Activated naive CD8-positive, alpha-beta T cell (primary cell): Measurements from ENCODE around the gene ROBO2.

Experiments
- H3K27ac Mint-ChIP-seq: one replicate; pipeline ENCODE4 v1.8.0; 2021; ENCODE audit warnings: mixed read lengths
- H3K27me3 Mint-ChIP-seq: one replicate; pipeline ENCODE4 v1.8.0; 2021; ENCODE audit warnings: mixed read lengths
- H3K36me3 Mint-ChIP-seq: one replicate; pipeline ENCODE4 v1.8.0; 2021; ENCODE audit warnings: mixed read lengths
- H3K4me1 Mint-ChIP-seq: one replicate; pipeline ENCODE4 v1.8.0; 2021; ENCODE audit warnings: low read depth, mixed read lengths
- H3K4me3 Mint-ChIP-seq: one replicate; pipeline ENCODE4 v1.8.0; 2021; ENCODE audit warnings: mild to moderate bottlenecking, mixed read lengths
- H3K9me3 Mint-ChIP-seq: one replicate; pipeline ENCODE4 v1.8.0; 2021; ENCODE audit warnings: low read depth, mixed read lengths

The ROBO2 gene

DNA sequence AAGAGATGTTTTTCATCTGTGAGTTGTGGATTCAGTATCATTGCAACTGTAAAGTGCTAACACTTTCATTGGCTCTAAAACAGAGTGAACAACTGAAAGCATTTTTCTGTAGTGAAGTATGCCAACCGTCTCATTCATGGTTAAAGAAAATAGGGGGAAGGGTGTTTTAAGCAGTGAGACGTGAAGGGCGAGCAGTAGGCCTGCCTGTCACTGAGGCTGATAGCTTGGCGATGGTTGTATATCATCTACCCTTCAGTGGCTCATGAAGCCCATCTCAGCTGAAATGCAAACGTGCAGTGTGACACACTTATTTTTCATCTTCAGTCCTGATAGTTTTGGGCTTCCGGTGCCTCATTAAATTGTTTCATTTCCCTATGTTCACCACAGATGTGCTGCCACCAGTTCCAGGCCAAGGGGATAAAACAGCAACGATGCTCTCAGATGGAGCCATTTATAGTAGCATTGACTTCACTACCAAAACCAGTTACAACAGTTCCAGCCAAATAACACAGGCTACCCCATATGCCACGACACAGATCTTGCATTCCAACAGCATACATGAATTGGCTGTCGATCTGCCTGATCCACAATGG lies 562.0 kb downstream of the ROBO2 start:
- H3K27me3 Mint-ChIP-seq, result no peaks in the 10 kb centered on the region
- H3K4me1 Mint-ChIP-seq, result no peaks in the 10 kb centered on the region
- peaks cover 11% of the 10 kb centered on the region for H3K9me3 Mint-ChIP-seq
- H3K36me3 Mint-ChIP-seq, result no peaks in the 10 kb centered on the region
- no peak overlapping the region for H3K27ac Mint-ChIP-seq
- no peak overlapping the region for H3K4me3 Mint-ChIP-seq

DNA sequence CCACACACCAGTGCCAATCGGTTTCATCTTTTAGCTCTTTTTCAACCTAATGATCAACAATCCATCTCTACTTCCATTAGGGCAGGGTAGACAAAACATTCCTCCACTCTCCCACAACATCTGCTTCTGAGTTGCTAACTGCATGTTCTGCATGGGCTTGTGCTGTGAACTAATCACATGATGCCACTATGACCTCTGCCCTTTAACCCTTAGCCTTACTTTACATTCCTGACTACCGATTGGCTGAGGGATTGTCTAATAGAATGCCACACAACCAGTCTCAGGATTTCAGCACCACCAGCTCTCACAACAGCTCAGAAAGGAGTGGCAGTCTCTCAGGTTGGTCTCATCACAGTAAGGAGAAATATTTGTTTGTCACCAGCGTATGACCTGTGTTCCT lies 562.8 kb downstream of the ROBO2 start:
- no peak overlapping the region for H3K27ac Mint-ChIP-seq
- H3K4me3 Mint-ChIP-seq, result no peak overlapping the region
- H3K27me3 Mint-ChIP-seq, result no peaks in the 10 kb centered on the region
- H3K4me1 Mint-ChIP-seq, result no peaks in the 10 kb centered on the region
- H3K36me3 Mint-ChIP-seq, result no peaks in the 10 kb centered on the region
- H3K9me3 Mint-ChIP-seq, result peaks cover 12% of the 10 kb centered on the region

DNA sequence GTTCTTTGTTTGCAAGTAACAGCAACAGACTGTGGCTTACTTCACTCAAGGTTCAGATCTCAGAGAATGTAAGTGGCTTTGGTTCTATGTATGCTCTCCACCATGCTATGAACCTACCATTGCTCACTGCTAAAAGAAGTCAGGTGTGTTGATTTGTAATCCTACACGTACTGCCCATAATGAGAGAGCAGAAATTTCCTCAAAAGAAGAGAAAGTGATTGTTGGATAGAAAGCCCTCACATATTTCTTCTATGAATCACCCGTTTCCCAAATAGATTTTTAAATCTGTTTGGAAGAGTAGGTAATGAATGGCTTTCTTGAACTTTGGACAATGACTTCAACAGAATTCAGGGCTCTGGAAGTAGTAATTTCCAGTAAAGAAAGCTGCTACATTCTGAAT lies 565.4 kb downstream of the ROBO2 start:
- H3K4me3 Mint-ChIP-seq, result no peak overlapping the region
- no peaks in the 10 kb centered on the region for H3K27me3 Mint-ChIP-seq
- no peak overlapping the region for H3K27ac Mint-ChIP-seq
- peaks cover 15% of the 10 kb centered on the region for H3K9me3 Mint-ChIP-seq
- no peaks in the 10 kb centered on the region for H3K36me3 Mint-ChIP-seq
- no peaks in the 10 kb centered on the region for H3K4me1 Mint-ChIP-seq

DNA sequence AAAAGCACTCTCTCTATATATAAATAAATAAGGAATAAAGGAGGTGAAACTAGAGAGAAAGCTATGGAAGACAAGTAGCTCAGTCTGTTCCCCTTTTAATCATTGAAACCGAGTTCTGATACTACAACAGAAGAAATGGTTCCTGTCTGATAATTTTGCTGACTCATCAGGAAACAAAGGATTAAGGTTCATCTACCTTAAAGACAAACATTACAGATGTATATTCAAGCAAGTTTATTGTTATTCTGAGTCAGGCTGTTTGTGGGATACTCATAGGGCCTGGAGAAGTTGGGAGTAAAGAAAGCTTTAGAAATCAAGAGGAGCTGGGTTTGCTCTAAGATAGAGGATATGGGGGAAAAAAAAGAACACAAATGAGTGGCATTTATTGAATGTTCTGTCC lies 566.0 kb downstream of the ROBO2 start:
- Mint-ChIP-seq H3K27me3 (no peaks in the 10 kb centered on the region), H3K9me3 (peaks cover 15% of the 10 kb centered on the region), H3K27ac (no peak overlapping the region), H3K4me3 (no peak overlapping the region), H3K4me1 (no peaks in the 10 kb centered on the region), H3K36me3 (no peaks in the 10 kb centered on the region)

DNA sequence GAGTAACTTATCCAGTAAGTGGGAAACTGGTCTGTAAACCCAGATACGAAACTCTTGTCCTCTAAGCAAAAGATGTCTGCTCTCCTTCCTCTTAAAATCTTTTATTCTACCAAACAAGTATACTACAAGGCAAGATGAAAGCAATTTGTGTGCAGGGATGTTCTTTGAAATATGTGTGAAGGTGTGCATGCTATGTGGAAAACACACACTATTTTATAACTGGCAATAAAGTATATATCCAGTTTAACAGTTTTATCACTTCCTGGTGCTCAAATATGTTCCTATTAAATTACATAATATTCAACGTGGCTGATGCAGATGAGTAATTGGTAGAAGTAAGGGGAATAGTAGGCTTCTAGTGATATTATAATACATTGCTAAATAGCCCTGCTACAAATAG lies 566.5 kb downstream of the ROBO2 start:
- Mint-ChIP-seq H3K4me3 (no peak overlapping the region), H3K36me3 (no peaks in the 10 kb centered on the region), H3K27me3 (no peaks in the 10 kb centered on the region), H3K9me3 (peaks cover 15% of the 10 kb centered on the region), H3K4me1 (no peaks in the 10 kb centered on the region), H3K27ac (no peak overlapping the region)

DNA sequence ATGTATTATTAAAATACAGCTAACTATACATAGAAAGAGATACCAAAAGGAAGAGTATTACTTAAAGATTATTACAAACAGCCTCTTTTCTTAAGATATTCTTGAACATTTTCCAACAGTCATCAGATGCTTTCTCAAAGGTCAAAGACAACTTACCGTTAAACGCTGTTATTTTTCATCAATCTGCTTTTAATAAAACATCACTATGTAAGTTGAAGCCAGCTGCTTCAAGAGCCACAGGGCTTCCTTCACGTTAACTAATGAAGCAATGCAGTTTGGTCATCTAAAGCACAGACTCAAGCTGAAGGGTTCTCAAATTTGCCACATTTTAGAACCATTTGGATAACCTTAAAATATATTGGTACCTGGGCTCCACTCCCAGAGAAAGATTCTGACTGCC lies 578.8 kb downstream of the ROBO2 start:
- H3K27me3 Mint-ChIP-seq, result no peaks in the 10 kb centered on the region

DNA sequence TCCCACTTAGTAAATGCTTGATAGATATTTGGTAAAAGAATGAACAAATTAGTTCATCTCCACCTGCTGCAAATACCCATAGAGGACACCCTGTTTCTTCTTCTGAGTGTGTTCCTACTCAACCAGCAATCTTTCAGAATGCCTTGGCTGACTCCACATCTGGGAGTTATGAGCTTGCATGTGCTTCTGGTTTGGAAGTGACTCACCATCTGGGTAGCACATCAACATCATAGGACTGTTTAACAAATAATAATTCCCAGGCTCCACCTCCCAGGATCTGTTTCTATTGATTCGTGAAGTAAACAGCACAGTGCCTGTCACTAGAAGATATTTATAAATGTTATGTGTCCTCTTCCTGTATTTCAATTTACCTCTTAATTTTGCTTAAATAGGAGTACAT lies 580.1 kb downstream of the ROBO2 start:
- Mint-ChIP-seq H3K4me1 (no peaks in the 10 kb centered on the region), H3K4me3 (no peak overlapping the region)

More for the DNA sequence above, 578.8 kb downstream of the ROBO2 start:
- H3K4me1 Mint-ChIP-seq, result no peaks in the 10 kb centered on the region
- no peak overlapping the region for H3K4me3 Mint-ChIP-seq
- peaks cover 30% of the 10 kb centered on the region for H3K9me3 Mint-ChIP-seq
- no peak overlapping the region for H3K27ac Mint-ChIP-seq
- H3K36me3 Mint-ChIP-seq, result no peaks in the 10 kb centered on the region

DNA sequence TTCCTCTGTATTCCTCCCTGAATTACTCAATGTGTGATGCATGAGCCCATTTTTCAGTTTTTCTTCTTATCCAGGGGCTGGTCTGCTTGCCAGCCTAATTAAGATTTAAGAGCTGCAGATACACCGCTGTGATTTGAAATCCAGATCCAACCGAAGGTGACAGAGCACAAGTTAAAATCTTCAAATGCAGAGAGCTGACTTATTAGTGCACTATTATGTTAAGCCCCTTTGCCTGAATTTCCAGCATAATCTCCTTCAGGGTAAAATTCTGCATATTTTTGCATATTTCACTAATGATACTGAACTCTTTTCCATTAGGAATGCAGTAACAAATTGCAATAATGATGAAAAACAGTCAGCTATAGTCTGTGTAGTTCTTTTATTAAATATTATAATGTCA lies 583.6 kb downstream of the ROBO2 start:
- Mint-ChIP-seq H3K4me3 (no peak overlapping the region), H3K27me3 (no peaks in the 10 kb centered on the region), H3K27ac (no peak overlapping the region), H3K4me1 (no peaks in the 10 kb centered on the region), H3K9me3 (peaks cover 9% of the 10 kb centered on the region), H3K36me3 (no peaks in the 10 kb centered on the region)

More for the DNA sequence above, 580.1 kb downstream of the ROBO2 start:
- Mint-ChIP-seq H3K27ac (no peak overlapping the region), H3K9me3 (peaks cover 26% of the 10 kb centered on the region), H3K36me3 (no peaks in the 10 kb centered on the region), H3K27me3 (no peaks in the 10 kb centered on the region)

DNA sequence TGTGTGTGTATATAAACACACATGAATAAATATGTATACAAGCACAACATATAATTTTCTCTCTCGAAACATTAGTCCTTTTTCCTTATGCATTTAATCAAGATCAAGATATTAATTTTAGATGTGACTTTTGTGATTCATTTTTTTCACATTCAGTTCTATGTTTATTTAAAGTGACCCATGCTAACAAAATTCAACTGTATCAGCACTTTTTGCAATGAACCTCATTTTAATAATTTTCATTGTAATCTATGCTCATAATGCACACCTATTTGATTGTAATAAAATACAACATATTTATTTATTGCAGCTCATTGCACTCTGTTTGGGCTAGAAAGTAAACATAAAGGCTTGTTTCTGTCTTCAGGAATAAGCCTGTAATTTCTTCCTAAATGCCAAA lies 586.3 kb downstream of the ROBO2 start:
- Mint-ChIP-seq H3K36me3 (no peaks in the 10 kb centered on the region), H3K4me3 (no peak overlapping the region), H3K9me3 (peaks cover 16% of the 10 kb centered on the region), H3K4me1 (no peaks in the 10 kb centered on the region), H3K27ac (no peak overlapping the region), H3K27me3 (no peaks in the 10 kb centered on the region)

DNA sequence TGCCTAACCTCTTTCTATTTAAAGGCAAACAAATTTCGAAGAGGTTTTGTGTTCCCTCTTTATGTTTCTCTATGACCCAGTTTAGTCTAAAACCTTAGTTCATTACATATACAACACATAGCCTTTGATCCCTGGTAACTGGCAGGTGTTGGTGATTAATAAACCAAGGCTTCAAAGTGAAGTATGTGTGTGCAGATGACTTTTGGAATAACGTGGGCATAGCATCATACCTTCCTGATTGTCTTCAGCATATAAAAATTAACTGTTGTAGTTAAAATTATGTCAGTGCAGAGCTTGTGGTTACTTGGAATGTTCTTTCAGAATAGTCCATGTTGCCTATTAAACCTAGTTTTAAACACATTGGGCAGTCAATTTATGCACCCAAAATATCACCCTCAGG lies 608.3 kb downstream of the ROBO2 start:
- Mint-ChIP-seq H3K4me1 (no peaks in the 10 kb centered on the region), H3K27me3 (no peaks in the 10 kb centered on the region), H3K4me3 (no peak overlapping the region), H3K36me3 (no peaks in the 10 kb centered on the region), H3K27ac (no peak overlapping the region), H3K9me3 (peaks cover 4% of the 10 kb centered on the region)

DNA sequence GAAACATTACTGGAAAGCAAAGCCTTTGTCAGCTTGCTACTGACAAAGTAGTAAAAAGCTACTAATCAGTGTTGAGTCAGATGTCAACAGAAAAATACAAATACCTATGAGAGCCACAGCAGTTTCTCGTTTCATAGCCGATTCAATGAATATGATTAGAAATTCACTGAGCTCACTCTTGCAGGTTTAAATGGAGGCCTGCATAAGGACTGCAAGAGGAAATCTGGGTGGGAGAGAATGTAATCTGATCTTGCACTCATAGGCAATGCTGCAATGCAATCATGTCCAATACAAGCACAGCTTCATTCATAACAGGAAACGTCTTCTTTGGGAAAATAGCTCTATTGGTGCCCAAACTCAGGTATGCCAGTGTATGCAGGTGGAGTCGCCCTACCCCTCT lies 608.8 kb downstream of the ROBO2 start:
- no peak overlapping the region for H3K4me3 Mint-ChIP-seq
- peaks cover 4% of the 10 kb centered on the region for H3K9me3 Mint-ChIP-seq
- H3K4me1 Mint-ChIP-seq, result no peaks in the 10 kb centered on the region
- no peak overlapping the region for H3K27ac Mint-ChIP-seq
- H3K36me3 Mint-ChIP-seq, result no peaks in the 10 kb centered on the region
- no peaks in the 10 kb centered on the region for H3K27me3 Mint-ChIP-seq

DNA sequence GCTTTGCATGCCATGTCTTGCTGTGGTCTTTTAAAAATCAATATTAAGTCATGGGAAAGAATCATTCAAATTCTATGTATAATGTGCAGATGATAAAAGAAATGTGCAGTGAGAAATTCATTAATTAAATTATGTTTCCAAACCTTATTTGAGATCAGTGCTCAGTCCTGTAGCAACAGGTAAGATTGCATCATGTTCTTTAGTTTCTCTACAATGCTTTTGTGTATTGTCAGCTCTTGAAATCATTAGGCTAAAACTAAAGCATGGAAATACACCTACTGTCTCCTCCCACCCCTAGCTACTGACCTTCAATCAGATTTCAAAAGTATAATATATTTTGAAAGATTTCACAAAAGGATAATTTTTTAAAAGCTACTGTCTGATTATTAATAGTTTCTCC lies 612.7 kb downstream of the ROBO2 start:
- Mint-ChIP-seq H3K4me3 (no peak overlapping the region), H3K36me3 (no peaks in the 10 kb centered on the region), H3K9me3 (peaks cover 4% of the 10 kb centered on the region), H3K27me3 (no peaks in the 10 kb centered on the region), H3K27ac (no peak overlapping the region), H3K4me1 (no peaks in the 10 kb centered on the region)

DNA sequence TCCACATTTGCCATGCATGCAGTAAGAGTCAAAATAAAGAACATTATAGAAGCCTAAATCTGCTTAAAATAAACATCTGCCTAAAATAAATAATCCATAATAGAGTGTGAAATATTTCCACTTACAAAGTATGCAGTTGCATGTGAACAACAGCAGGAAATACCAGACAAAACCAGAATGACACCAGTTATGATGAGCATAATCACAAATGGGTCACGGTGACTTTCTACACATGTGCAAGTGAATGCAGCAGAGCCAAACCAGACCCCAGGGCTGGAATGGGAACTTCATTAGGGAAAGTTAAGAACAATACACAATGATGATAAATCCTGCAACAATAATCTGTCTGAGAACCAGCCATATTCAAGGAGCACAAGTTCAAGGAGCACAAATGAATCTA lies 615.5 kb downstream of the ROBO2 start:
- no peak overlapping the region for H3K4me3 Mint-ChIP-seq
- H3K27ac Mint-ChIP-seq, result no peak overlapping the region
- no peaks in the 10 kb centered on the region for H3K4me1 Mint-ChIP-seq
- H3K36me3 Mint-ChIP-seq, result no peaks in the 10 kb centered on the region
- no peaks in the 10 kb centered on the region for H3K27me3 Mint-ChIP-seq
- peaks cover 11% of the 10 kb centered on the region for H3K9me3 Mint-ChIP-seq

DNA sequence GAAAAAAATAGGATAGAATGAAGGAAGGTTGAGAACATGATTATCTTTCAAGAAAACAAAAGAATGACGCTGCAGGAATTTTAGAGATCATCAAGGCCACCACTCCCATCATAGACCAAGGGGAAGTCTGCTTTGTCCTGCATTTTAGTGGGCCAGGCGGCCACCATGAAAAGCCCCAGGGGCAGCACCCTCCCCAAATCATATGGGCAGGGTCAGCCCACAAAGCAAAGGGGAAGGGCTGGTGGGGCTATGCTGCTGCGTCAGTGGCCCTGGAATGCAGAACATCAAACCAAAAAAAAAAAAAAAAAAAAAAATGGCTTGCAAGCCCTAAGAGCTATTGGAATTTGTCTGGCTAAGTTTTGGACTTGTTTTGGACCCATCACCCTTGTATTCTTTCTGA lies 620.8 kb downstream of the ROBO2 start:
- Mint-ChIP-seq H3K27ac (no peak overlapping the region), H3K36me3 (no peaks in the 10 kb centered on the region), H3K27me3 (no peaks in the 10 kb centered on the region), H3K9me3 (peaks cover 17% of the 10 kb centered on the region), H3K4me1 (no peaks in the 10 kb centered on the region), H3K4me3 (no peak overlapping the region)

DNA sequence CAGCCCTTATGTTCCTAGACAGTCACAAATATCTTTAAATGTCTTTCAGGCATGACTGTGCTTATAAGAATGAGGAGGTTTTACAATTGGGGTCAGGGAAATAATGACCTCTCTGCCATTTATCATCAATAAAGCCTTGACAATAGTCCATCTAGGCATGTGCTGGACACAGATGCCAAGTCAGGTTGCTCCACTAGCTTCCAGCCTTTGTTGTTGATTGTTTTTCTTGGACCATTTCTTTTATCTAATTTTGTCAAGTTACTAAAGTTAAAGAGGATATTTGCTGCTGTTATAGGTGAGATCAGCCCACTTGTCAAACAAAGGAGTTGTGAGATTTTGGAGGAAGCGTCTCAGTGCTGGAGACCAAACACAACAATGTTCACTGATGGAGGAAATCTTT lies 628.0 kb downstream of the ROBO2 start:
- H3K27ac Mint-ChIP-seq, result no peak overlapping the region
- no peaks in the 10 kb centered on the region for H3K4me1 Mint-ChIP-seq
- H3K36me3 Mint-ChIP-seq, result no peaks in the 10 kb centered on the region
- no peak overlapping the region for H3K4me3 Mint-ChIP-seq
- no peaks in the 10 kb centered on the region for H3K27me3 Mint-ChIP-seq
- H3K9me3 Mint-ChIP-seq, result peaks cover 13% of the 10 kb centered on the region

DNA sequence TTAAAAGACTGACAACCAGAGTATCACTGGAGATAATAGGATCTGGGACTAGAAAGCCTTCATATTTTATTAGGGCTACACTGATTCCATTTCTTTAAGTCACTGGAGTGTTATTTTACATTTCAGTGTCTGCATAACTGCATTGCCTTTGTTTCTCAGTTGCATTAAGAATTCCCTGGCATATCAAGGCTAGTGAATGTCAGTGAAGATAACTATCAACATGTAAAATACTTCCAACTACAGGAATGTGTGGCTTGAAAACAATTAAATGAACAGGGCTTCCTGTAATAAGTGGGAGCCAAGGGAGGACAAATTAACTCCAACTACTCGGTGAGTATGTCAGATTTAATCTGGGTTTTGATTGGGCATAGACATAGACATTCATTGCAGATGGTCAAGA lies 628.5 kb downstream of the ROBO2 start:
- Mint-ChIP-seq H3K27me3 (no peaks in the 10 kb centered on the region), H3K4me3 (no peak overlapping the region), H3K9me3 (peaks cover 9% of the 10 kb centered on the region), H3K4me1 (no peaks in the 10 kb centered on the region), H3K27ac (no peak overlapping the region), H3K36me3 (no peaks in the 10 kb centered on the region)
